ENCODE measurements around the gene FZD1.

Gene FZD1

GRCh38 chr7:91280604-91281003, 16.4 kb downstream of the FZD1 start:
- no peak for TF ChIP-seq GATA2 (IDR thresholded peaks at IDR 0.05; ENCODE audit: low read depth, low read length)
- TF ChIP-seq GATA3 (IDR thresholded peaks at IDR 0.05; ENCODE audit: low read depth, low read length) = no peak

GRCh38 chr7:91285696-91286355, 21.6 kb downstream of the FZD1 start:
- TF ChIP-seq GATA3 (IDR thresholded peaks at IDR 0.05; ENCODE audit: low read depth, low read length) (no peak), GATA2 (IDR thresholded peaks at IDR 0.05; ENCODE audit: low read depth, low read length) (no peak)

DNA sequence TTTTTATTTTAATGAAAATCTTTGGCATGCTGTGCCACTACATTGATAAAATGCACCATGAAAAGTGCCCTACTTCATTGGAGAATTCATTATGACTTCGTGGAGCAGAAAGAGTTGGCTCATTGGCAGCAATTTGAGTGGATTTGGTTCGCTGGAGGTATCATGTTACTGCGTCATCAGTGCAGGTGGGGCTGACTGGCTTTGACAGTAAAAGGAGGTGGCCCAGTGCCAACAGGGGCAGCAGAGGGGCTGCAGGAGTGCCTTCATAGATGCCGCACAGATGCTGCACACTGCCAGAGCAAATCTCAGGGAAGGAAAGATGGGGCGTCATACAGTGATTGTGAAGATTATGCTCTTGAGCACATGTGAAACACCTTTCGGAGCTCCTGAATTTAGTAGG, 22.2 kb downstream of the FZD1 start:
- no peak for TF ChIP-seq GATA2 (IDR thresholded peaks at IDR 0.05; ENCODE audit: low read depth, low read length)
- no peak for TF ChIP-seq GATA3 (IDR thresholded peaks at IDR 0.05; ENCODE audit: low read depth, low read length)

GRCh38 chr7:91287371-91288084, 23.3 kb downstream of the FZD1 start:
- no peak for TF ChIP-seq GATA2 (IDR thresholded peaks at IDR 0.05; ENCODE audit: low read depth, low read length)
- TF ChIP-seq GATA3 (IDR thresholded peaks at IDR 0.05; ENCODE audit: low read depth, low read length) = no peak

- TF ChIP-seq GATA2 (IDR thresholded peaks at IDR 0.05; ENCODE audit: low read depth, low read length) (no peak), GATA3 (IDR thresholded peaks at IDR 0.05; ENCODE audit: low read depth, low read length) (no peak)
Measured at GRCh38 chr7:91288208-91288824, 24.1 kb downstream of the FZD1 start.

DNA sequence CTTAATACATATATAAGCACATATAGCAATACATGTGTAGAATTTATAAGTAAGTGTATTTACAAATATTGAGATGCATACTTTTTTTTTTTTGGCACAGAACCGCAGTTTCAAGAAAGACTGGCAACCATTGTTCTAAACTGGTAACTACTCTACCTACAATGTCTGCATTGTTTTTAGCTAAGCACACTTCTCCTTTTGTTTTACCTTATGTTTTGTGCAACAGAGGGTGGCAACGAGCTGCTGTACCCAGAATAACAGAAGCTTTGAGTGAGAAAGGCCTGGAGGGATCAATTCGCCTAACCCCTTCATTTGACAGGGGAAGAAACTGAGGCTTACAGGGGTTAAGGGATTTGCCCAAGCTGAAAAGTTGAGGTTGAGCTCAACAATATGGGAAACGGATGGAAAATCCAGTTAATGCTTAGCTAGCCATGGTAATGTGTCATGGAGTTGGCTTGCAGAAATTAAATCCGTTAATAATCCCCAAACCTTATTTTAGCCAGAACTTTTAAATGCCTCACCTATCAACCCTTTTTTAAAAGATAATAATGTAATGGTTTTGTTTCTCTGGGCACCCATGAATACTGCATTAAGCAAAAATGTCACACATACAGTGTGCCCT, 25.5 kb downstream of the FZD1 start:
- TF ChIP-seq GATA2 (IDR thresholded peaks at IDR 0.05; ENCODE audit: low read depth, low read length) (no peak), GATA3 (IDR thresholded peaks at IDR 0.05; ENCODE audit: low read depth, low read length) (no peak)

DNA sequence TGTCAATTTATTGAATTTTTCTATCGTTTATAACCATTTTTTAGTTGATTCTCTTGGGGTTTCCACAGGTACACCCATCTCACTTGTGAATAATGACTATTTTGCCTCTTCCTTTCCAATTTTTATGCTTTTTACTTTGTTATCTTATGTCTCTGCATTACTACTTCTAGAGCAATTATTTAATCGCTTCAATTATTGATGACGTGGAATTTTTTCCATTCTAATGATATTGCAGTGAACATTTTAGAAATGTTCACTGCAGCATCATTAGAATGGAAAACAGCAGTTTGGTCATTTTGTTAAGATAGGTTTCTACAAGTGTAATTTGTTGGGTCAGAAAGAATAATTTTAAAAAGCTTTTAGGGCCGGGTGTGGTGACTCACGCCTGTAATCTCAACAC, 27.1 kb downstream of the FZD1 start:
- TF ChIP-seq GATA3 (IDR thresholded peaks at IDR 0.05; ENCODE audit: low read depth, low read length) (no peak), GATA2 (IDR thresholded peaks at IDR 0.05; ENCODE audit: low read depth, low read length) (no peak)

- TF ChIP-seq GATA2 (IDR thresholded peaks at IDR 0.05; ENCODE audit: low read depth, low read length) = no peak
- TF ChIP-seq GATA3 (IDR thresholded peaks at IDR 0.05; ENCODE audit: low read depth, low read length) = no peak
Measured at GRCh38 chr7:91291902-91292301, 27.7 kb downstream of the FZD1 start.

GRCh38 chr7:91292506-91292905, 28.3 kb downstream of the FZD1 start:
- TF ChIP-seq GATA2 (IDR thresholded peaks at IDR 0.05; ENCODE audit: low read depth, low read length) (no peak), GATA3 (IDR thresholded peaks at IDR 0.05; ENCODE audit: low read depth, low read length) (no peak)

GRCh38 chr7:91293136-91293535, 28.9 kb downstream of the FZD1 start:
- TF ChIP-seq GATA2 (IDR thresholded peaks at IDR 0.05; ENCODE audit: low read depth, low read length) = no peak
- no peak for TF ChIP-seq GATA3 (IDR thresholded peaks at IDR 0.05; ENCODE audit: low read depth, low read length)

DNA sequence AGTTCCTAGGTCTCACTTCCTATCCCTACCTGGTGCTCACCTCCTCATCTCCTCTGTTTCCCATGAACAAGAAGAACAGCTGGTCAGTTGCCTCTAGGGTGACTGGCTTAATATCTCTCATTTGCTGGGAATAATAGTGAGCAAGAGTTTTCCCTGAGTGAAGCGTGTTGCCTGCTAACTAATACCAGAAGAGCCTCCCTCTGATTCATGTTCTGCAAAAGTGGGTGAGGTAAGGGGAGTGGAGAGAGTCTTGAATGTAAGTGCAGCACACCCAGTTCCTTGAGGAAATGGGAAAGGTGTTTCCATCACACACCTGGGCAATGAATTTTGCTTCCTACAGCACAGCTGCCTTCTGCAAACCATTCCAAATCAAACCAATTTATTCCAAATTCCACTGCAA, 29.6 kb downstream of the FZD1 start:
- no peak for TF ChIP-seq GATA3 (IDR thresholded peaks at IDR 0.05; ENCODE audit: low read depth, low read length)
- no peak for TF ChIP-seq GATA2 (IDR thresholded peaks at IDR 0.05; ENCODE audit: low read depth, low read length)

DNA sequence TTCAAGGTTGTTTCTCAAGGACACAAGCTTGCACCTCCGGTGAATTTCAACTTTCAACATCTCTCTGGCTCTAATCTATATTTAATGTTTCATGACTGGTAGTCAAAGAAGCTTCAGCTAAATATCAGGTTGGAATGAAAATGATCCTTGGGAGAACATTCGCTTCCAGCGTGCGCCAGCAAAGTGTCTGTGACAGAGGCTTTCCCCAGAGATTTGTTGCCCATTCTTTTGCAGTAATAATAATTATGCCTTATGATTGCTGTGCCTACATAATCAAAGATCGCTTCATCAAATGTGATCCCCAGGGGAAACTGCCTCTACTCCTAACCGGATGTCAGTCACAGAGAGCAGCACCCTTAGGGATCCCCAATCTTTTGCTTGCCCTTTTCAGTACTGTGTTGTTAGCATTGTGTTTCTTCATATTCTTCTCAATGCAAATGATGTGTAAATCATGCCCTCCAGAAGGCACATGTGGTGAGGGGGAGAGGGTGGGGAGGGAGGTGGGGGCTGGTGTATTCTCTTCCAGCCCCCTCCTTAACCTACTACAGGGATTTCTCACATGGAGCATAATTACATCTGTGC, 30.5 kb downstream of the FZD1 start:
- TF ChIP-seq GATA2 (IDR thresholded peaks at IDR 0.05; ENCODE audit: low read depth, low read length) (no peak), GATA3 (IDR thresholded peaks at IDR 0.05; ENCODE audit: low read depth, low read length) (no peak)

DNA sequence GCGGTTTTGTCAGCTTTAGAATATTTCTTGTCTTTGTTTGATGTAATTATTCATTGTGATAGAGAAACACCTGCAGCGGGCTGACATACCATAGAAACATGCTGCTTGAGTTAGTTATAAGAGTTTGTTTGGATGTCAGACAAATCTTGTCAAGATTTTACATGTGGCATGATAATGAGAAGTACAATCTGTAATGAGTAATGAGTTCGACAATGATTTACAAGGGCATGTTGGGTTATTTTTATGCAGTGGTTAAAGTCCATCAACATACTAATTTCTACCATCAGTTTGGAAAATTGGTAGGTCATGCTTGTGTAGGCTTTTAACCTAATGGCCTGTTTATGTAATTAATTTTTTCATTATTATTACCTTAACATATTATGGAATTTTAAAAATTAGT, 31.3 kb downstream of the FZD1 start:
- TF ChIP-seq GATA2 (IDR thresholded peaks at IDR 0.05; ENCODE audit: low read depth, low read length) (no peak), GATA3 (IDR thresholded peaks at IDR 0.05; ENCODE audit: low read depth, low read length) (no peak)

- no peak for TF ChIP-seq GATA2 (IDR thresholded peaks at IDR 0.05; ENCODE audit: low read depth, low read length)
- TF ChIP-seq GATA3 (IDR thresholded peaks at IDR 0.05; ENCODE audit: low read depth, low read length) = no peak
Measured at GRCh38 chr7:91297939-91298338, 33.7 kb downstream of the FZD1 start.
